HepG2 (cell line): ENCODE data around the gene CEP19. TPM values are rescaled to one million over a fixed set of nuclear protein-coding genes. Genes with fewer than 3 reads are reported as not detected.

Source experiments
- AHR ChIP-seq: IDR thresholded peaks from 2 replicates; pipeline ENCODE4 v1.6.1; 2018; ENCODE audit warnings: missing genetic modification reagents, missing compliant biosample characterization
- ATRX ChIP-seq: sonication (generic); formaldehyde crosslinking; IDR thresholded peaks from 2 replicates; pipeline ENCODE4 v1.4.0; 2020; ENCODE audit warnings: missing genetic modification reagents, borderline replicate concordance
- KDM1A ChIP-seq: IDR thresholded peaks from 2 replicates; pipeline ENCODE4 v1.6.1; 2016; ENCODE audit warnings: missing compliant biosample characterization
- ZNF282 ChIP-seq: fragments of 450-650 bp; IDR thresholded peaks from 2 replicates; pipeline ENCODE4 v1.6.1; 2018; ENCODE audit not compliant: partially characterized antibody
- polyA plus RNA-seq, 8 experiments: library from polyadenylated mRNA; depleted of rRNA in 3 of 8; stranded (reverse) in 7 of 8; unstranded in 1 of 8; fragments of >200 nt; fragmentation: Illumina TruSeq in 4 of 8; extraction: Trizol in 4 of 8; gene quantifications; 2 replicates each; pipeline versions ENCODE4 v1.2.1 to v1.2.3, GENCODE V29; 2011 to 2016; ENCODE audit warnings: low read depth in 4 of 8, missing spikeins in 1 of 8, mixed read lengths in 1 of 8; ENCODE audit not compliant: insufficient read depth in 1 of 8
- total RNA-seq, 5 experiments: library from RNA; depleted of rRNA; stranded (reverse); fragments of >200 nt; fragmentation: Illumina TruSeq; extraction: Trizol; gene quantifications; 2 replicates each; pipeline ENCODE4 v1.2.3, GENCODE V29; 2016; ENCODE audit warnings: low read depth in 1 of 5
- TF ChIP-seq, protein P1 (sequence below): sonication (generic); formaldehyde crosslinking; IDR thresholded peaks from 2 replicates; pipeline ENCODE4 v1.4.0; 2020; ENCODE audit warnings: missing genetic modification reagents
- TF ChIP-seq, protein P2 (sequence below): sonication (generic); formaldehyde crosslinking; IDR thresholded peaks from 2 replicates; pipeline ENCODE4 v1.8.0; 2022; ENCODE audit warnings: missing genetic modification reagents, mild to moderate bottlenecking, borderline replicate concordance
- TF ChIP-seq, protein P3 (sequence below): sonication (generic); formaldehyde crosslinking; IDR thresholded peaks from 2 replicates; pipeline ENCODE4 v1.4.0; 2020; ENCODE audit warnings: missing genetic modification reagents
- TF ChIP-seq, protein P4 (sequence below), 2 experiments: fragments of 450-650 bp in 1 of 2; sonication (generic) in 1 of 2; formaldehyde crosslinking in 1 of 2; IDR thresholded peaks; 2 replicates each; pipeline versions ENCODE4 v1.6.1 to v1.8.0; 2016 to 2022; ENCODE audit warnings: antibody characterized with exemption in 1 of 2, mild to moderate bottlenecking in 1 of 2, missing genetic modification reagents in 1 of 2

The CEP19 gene
- total and polyA plus RNA-seq, 2 of the 13 experiments (the other 11 are each of a cell fraction or from before 2014, with no cell fraction given) = 0.48 to 1.2 TPM

DNA sequence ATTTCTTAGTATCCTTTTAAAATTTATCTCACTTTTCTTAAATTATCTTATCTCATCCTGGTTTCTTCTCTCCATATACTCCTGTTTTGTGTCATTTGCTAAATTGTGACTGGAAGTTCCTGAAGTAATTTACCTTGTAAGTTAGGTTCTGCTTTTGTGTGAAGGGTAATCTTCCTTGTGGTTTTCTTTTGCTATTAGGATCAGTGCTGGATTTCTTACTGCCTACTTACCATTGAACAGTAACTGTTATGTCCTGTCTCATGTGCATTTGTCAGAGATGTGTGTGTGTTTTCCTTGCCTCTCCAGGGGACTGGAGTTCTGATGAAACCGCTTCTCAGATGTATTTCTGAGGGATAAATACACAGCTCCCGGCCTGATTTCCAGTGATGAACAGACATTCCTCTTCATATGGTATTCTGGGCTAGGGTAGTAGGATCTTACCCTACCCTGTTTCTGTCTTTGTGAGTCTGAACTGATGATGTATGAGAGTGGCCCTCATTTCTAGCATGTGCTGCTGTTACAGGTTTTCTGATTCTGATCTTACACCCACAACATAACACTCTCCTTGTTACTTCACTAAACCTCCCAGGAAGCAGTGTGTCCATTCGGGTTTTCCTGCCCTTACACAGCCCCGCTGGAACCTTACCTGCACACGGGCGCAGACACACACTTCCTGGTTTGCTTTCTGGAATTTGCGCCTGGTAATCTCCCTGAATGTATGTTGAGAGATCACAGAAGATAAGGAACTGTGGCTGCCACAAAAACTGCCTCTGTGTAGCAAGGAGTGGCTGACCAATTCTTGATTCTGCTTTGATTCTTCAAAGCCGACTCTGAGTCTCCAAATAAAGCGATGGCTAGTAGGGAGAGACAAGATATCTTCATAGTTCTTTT is 42.3 kb upstream of the CEP19 start (continued):
- TF ChIP-seq, protein P1, sequence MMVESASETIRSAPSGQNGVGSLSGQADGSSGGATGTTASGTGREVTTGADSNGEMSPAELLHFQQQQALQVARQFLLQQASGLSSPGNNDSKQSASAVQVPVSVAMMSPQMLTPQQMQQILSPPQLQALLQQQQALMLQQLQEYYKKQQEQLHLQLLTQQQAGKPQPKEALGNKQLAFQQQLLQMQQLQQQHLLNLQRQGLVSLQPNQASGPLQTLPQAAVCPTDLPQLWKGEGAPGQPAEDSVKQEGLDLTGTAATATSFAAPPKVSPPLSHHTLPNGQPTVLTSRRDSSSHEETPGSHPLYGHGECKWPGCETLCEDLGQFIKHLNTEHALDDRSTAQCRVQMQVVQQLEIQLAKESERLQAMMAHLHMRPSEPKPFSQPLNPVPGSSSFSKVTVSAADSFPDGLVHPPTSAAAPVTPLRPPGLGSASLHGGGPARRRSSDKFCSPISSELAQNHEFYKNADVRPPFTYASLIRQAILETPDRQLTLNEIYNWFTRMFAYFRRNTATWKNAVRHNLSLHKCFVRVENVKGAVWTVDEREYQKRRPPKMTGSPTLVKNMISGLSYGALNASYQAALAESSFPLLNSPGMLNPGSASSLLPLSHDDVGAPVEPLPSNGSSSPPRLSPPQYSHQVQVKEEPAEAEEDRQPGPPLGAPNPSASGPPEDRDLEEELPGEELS (CRISPR knock-in tag) = 0 out of 2 replicates have a peak, but pooled peaks have one; percentile 27
- TF ChIP-seq, protein P2, sequence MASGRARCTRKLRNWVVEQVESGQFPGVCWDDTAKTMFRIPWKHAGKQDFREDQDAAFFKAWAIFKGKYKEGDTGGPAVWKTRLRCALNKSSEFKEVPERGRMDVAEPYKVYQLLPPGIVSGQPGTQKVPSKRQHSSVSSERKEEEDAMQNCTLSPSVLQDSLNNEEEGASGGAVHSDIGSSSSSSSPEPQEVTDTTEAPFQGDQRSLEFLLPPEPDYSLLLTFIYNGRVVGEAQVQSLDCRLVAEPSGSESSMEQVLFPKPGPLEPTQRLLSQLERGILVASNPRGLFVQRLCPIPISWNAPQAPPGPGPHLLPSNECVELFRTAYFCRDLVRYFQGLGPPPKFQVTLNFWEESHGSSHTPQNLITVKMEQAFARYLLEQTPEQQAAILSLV (CRISPR knock-in tag) = no peak
- no peak for TF ChIP-seq ATRX (CRISPR knock-in tag)
- TF ChIP-seq ZNF282 = no peak
- TF ChIP-seq AHR (CRISPR knock-in tag) = no peak
- TF ChIP-seq, protein P3, sequence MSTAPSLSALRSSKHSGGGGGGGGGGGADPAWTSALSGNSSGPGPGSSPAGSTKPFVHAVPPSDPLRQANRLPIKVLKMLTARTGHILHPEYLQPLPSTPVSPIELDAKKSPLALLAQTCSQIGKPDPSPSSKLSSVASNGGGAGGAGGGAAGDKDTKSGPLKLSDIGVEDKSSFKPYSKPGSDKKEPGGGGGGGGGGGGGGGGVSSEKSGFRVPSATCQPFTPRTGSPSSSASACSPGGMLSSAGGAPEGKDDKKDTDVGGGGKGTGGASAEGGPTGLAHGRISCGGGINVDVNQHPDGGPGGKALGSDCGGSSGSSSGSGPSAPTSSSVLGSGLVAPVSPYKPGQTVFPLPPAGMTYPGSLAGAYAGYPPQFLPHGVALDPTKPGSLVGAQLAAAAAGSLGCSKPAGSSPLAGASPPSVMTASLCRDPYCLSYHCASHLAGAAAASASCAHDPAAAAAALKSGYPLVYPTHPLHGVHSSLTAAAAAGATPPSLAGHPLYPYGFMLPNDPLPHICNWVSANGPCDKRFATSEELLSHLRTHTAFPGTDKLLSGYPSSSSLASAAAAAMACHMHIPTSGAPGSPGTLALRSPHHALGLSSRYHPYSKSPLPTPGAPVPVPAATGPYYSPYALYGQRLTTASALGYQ = no peak
- TF ChIP-seq, protein P4, sequence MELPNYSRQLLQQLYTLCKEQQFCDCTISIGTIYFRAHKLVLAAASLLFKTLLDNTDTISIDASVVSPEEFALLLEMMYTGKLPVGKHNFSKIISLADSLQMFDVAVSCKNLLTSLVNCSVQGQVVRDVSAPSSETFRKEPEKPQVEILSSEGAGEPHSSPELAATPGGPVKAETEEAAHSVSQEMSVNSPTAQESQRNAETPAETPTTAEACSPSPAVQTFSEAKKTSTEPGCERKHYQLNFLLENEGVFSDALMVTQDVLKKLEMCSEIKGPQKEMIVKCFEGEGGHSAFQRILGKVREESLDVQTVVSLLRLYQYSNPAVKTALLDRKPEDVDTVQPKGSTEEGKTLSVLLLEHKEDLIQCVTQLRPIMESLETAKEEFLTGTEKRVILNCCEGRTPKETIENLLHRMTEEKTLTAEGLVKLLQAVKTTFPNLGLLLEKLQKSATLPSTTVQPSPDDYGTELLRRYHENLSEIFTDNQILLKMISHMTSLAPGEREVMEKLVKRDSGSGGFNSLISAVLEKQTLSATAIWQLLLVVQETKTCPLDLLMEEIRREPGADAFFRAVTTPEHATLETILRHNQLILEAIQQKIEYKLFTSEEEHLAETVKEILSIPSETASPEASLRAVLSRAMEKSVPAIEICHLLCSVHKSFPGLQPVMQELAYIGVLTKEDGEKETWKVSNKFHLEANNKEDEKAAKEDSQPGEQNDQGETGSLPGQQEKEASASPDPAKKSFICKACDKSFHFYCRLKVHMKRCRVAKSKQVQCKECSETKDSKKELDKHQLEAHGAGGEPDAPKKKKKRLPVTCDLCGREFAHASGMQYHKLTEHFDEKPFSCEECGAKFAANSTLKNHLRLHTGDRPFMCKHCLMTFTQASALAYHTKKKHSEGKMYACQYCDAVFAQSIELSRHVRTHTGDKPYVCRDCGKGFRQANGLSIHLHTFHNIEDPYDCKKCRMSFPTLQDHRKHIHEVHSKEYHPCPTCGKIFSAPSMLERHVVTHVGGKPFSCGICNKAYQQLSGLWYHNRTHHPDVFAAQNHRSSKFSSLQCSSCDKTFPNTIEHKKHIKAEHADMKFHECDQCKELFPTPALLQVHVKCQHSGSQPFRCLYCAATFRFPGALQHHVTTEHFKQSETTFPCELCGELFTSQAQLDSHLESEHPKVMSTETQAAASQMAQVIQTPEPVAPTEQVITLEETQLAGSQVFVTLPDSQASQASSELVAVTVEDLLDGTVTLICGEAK (IDR thresholded peaks at IDR 0.05) = no peak
- TF ChIP-seq, protein P4 (CRISPR knock-in tag; IDR thresholded peaks at IDR 0.05) = no peak
- TF ChIP-seq KDM1A (CRISPR knock-in tag) = no peak
